Left lobe of liver (tissue), 2 donors: ENCODE data around the gene XRN2. TPM values are rescaled to one million over a fixed set of nuclear protein-coding genes. Genes with fewer than 3 reads are reported as not detected.
"Not testable (repeated sequence)": the region's sequence is repeated elsewhere in the genome, so short reads cannot be mapped to it uniquely, and the experiment has no call there.

ENCODE experiments used
- ATAC-seq: fragments of 200-7000 bp; cut with Tn5 transposase; one replicate; pipeline ENCODE4 v1.9.1; 2020; ENCODE audit warnings: mild to moderate bottlenecking, moderate library complexity
- DNase-seq: peaks from one replicate; pipeline ENCODE4 v3.0.0-alpha.2; 2020; ENCODE audit warnings: low spot score
- total RNA-seq: library from RNA; stranded (reverse); gene quantifications from one replicate; pipeline ENCODE4 v1.2.1, GENCODE V29; 2021
- donor health status: DM: no; HTN: no; CAD: no; lungs with moderate emphysema.
- donor health status: DM: no; HTN: yes; CAD: no.

XRN2 gene
- total RNA-seq, 1 donor from 2014 or later, result 18.4 TPM

DNA sequence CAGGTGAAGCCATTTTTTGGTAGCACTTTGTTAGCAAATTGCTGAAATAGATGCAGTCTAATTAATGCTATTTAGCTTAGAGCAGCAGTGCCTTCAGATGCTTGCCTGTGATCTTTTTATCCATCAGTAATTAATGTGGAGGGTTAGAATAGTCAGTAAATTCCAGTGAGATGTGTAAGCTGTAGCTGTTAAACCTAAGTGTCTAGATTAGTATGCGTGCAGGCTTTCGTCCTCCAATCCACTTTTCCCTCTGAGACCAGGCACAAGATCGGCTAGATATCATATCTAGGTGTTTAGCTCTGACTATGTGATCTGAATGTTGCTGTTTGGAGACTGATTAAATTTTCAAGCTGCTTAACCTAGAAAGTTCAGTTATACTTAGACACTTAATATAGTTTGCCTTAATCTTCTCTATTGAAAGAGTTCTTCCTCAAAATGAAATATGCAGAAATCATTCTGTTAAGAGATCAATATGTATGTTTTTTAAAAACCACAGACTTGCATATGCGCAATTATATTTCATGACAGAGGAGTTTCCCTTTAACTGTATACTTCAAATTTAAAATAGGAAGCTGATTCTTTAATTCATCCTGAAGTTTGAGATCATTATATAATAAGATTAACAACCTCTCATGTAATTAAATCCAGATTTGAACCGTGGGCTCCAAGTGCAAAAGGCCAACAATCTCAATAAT, 41.2 kb downstream of the XRN2 start:
- ATAC-seq (no peak), DNase-seq (no peak)

DNA sequence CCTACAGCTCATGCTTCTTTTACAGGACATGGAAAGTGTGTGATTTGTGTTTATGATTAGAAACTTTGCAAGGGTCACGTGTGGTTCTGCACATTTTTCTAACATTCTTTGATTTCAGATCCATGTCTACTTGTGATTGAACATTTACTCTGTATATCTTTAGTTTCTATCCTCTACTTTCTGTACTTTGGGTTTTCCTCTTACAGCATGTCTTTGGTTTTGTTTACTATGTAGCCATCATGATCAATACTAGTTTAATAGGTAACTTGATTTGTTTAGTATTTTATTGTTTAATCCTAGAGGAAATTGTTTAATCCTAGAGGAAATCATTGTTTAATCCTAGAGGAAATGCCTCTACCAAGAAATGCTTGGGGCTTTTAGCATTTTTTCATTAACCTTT, 41.8 kb downstream of the XRN2 start:
- DNase-seq (no peak), ATAC-seq (peak; percentile 70)

DNA sequence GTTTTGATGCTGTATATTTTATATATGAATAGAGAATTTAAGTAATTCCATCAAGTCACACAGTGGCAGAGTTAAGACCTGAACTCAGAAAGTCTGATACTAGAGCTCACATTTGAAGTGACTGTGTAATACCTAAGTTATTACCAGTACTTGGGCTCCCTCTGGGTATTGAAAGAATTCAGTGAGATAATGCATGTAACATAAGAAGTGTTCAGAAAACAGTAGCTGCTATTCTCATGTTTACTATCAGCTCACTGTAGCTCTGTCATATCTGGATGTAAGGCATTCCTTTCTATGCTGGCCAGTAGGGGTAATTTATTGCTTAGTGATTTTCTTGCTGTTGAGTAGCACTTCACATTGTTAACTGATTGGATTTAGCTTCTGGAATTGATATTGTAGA, 49.6 kb downstream of the XRN2 start:
- ATAC-seq, result no peak
- DNase-seq, result no peak

DNA sequence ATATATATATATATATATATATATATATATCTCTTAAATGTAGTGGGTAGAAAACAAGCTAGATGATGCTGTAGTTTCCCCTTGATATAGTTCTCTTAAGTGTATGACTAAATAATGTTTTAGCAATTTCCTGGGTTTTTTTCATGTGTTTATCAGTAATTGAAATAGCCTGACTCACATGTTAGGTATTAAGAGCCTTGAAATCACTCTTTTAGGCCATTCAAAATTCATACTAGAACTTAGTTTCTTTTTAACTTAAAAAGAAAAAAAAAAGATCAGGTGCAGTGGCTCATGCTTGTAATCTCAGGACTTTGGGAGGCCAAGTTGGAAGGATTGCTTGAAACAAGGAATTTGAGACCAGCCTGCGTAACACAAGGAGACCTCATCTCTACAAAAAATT, 50.1 kb downstream of the XRN2 start:
- no peak for ATAC-seq
- no peak for DNase-seq

DNA sequence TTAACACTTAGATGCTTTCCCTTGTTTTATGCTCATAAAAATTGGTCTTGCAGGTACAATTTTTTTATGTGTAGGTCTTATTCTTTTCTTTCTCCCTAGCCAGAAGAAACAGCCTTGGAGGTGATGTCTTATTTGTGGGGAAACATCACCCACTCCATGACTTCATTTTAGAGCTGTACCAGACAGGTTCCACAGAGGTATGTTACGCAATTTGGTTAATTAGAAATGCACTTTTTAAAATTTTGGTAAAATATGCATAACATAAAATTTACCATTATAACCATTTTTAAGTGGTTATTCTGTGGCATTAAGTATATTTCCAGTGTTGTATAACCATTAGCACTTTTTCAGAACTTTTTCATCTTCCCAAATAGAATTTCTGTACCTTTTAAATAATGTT, 52.9 kb downstream of the XRN2 start:
- no peak for ATAC-seq
- no peak for DNase-seq

DNA sequence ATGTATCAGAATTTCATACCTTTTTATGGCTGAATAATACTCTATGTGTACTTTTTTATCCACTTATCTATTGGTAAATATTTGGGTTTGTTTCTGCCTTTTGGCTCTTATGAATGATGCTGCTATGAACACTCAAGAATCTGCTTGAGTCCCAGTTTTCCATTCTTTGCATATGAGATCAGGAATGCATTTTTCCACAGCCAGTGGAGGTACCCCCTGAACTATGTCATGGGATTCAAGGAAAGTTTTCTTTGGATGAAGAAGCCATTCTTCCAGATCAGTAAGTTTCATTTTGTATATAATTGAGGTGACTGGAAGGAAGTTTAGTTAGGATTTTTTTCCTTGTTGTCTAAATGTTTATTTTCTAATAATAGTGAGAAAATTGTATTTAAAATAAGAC, 53.3 kb downstream of the XRN2 start:
- DNase-seq (no peak), ATAC-seq (no peak)

DNA sequence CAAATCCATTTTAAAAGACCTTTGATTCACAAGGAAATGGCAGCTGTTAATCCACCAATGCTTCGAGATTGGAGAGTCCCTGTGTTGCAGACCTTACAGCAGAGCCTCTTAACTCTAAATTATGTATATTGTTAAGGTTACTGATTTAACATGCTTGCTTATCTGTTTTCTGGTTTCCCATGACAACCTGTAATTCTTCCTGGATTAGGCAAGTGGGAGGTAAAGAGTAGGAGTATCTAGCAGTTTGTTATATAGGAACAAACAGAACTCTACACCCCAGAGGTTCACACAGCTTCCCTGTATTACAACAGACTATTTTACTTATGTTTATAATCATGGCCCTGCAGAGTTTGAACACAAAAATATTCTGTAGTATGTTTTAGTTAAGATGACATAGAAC, 54.7 kb downstream of the XRN2 start:
- ATAC-seq, result no peak
- no peak for DNase-seq

DNA sequence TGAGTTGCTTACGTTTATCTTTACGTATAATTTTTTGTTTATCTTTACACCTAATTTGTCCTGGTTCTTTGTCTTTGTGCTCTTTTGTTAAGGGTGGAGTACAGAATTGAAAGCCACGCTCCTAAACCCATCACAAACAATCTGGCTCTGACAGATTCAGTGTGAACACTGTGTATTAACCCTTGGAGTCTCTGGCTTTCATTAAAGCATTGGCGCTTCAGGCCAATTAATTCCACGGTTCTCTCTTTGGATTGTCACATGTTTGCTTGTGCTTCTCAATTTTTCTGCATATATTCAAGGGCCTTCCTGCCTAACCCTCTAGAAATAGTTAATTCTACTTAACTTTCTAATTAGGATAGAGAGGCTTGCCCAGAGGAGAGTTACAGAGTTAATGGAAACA, 55.6 kb downstream of the XRN2 start:
- ATAC-seq (no peak), DNase-seq (no peak)

DNA sequence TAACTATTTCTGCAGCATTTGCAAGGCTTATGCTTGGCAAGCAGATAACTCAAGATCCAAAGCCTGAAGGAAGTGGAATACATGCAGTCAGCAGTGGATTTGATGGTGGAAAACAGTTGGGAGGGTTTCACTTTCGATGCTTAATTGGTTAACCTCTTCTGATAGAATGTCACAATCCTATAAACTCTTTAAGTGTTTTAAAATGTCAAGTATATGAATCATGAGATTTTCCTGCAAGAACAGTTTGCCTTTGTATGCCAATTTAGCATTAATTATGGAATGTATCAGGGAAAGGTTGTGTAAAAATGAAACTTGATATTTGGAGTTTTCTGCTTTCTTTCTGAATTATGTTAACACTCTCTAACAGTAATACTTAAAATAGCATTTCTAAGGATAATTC, 57.6 kb downstream of the XRN2 start:
- DNase-seq (no peak), ATAC-seq (no peak)

DNA sequence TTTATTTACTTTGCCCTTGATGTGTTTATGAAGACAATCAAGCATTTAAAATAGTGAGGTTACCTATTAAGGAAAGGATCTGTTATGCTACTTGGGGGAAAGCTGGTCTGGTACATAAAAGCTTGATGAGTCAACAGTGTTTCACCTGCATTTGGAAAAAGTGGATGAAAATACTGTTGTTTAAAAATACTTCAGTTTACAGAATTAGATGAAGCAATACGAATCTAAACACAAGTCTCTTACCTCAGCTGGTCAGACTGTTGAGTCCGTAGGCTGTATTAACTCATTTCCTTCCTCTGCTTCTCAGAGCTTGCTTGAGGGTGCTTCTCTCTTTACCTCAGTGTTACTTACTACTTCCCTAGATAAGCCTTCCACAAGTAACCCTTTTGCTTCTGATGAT, 58.1 kb downstream of the XRN2 start:
- DNase-seq, result no peak
- ATAC-seq, result peak; percentile 34

DNA sequence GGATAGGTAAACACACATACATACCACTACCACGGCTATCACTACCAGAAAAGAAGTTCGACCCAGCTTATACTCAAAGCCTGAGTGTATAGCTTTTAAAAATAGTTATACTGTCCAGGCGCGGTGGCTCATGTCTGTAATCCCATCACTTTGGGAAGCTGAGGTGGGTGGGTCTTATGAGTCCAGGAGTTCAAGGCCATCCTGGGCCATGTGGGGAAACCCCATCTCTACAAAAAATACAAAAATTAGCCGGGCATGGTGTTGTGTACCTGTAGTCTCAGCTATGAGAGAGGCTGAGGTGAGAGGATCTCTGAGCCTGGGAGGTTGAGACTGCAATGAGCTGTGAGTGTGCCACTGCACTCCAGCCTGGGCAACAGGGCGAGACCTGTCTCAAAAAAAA, 61.3 kb downstream of the XRN2 start:
- ATAC-seq (no peak), DNase-seq (no peak)

DNA sequence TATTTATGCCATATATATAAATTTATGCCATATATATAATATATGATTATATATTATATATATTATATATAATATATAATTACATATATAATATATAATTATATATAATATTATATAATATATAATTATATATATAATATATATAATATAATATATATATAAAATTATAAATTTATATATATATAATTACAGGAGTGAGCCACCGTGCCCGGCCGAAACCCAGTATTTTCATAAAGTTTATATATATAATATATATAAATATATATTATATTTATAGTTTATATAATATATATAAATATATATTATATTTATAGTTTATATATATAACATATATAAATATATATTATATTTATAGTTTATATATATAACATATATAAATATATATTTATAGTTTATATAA, 62.6 kb downstream of the XRN2 start:
- DNase-seq, result no peak
- ATAC-seq, result no peak

DNA sequence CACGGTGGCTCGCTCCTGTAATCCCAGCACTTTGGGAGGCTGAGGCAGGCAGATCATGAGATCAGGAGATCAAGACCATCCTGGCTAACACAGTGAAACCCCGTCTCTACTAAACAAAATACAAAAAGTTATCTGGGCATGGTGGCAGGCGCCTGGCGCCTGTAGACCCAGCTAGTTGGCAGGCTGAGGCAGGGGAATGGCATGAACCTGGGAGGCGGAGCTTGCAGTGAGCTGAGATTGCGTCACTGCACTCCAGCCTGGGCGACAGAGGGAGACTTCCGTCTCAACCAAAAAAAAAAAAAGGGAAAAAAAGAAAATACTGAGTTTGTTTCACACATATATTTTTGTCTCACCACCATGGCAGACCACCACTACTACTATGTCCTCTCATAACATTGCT, 63.1 kb downstream of the XRN2 start:
- not testable (repeated sequence) for DNase-seq, ATAC-seq

DNA sequence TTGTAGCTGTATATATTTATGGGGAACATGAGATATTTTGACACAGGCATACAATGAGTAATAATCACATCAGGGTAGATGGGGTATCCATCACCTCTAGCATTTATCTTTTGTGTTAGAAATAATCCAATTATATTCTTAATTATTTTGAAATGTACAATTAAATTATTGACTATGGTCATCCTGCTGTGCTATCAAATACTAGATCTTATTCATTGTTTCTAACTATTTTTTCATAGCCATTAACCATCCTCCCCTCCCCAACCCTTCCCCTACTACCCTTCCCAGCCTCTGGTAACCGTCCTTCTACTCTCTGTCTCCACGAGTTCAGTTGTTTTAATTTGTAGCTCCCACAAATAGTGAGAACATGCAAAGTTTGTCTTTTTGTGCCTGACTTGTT, 65.7 kb downstream of the XRN2 start:
- DNase-seq (no peak), ATAC-seq (no peak)

DNA sequence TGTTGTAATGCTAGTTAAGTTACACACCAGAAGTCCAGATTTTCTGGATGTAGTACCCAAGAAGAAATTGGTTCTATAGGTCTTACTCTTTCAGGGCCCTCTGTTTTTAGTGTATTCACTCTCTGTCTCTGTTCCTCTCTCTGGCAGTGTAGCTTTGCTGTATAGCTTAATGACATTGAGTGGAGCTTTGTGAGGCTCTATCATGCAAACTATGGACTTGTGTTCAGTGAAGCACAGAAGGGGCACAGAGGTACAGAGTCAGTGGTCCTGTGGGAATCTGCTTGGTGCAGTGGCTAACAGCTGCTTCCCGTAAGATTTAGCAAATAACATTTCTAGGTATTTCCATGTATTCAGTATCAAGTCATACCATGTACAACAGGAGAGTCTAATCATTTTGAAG, 68.1 kb downstream of the XRN2 start:
- no peak for ATAC-seq
- no peak for DNase-seq

DNA sequence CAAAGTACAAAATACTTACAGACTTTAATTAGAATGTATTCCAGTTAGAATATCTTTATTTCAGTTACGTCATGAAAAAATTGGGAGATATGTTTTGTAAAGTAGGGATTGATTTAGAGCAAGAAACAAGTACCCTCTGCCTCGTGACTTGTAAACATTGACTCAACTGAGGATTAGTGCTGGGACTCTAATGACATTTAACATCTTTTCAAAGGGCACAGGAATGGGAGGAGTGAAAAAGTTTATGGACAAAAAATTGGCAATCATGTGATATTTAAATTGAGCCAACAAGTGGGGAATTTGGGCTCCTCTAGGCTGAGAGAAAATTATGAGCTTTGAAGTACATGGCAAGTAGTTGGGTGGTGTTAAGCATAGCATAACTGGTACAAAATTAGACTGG, 68.9 kb downstream of the XRN2 start:
- ATAC-seq (no peak), DNase-seq (no peak)

DNA sequence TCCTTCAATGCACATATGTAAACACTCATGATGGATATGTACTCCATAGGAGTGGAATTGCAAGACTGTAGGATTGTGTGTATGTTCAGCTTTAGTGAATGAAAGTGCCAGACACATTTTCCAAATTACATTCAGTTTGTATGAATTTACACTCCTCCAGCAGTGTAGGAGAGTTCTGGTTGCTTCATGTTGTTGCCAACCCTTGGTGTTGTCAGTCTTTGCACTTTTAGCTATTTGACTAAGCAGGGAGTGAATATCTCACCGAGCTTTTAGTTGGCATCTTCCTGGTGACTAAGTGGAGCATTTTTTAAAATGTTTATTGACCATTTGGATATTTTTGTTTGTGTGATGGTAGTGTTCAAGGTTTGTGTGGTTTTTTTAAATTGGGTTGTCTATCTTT, 70.3 kb downstream of the XRN2 start:
- ATAC-seq (no peak), DNase-seq (no peak)

DNA sequence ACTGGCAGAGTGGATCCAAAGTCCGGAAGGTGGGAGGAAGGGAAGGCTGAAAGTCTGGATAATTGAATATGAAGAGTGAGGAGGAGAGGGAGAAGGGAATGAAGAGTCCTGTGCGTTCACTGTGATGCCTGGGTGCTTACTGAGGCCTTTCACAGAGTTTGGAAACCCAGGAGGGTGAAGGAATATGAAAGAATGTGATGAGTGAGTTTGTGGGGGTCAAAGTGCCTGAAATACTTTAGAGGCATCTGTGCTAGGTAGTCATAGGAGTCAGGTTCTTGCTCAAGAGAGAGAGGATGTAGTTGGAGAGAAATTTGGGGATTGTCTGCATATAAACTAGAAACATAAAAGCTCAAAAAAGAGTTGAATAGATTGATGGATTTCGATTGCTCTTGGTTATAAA, 73.5 kb downstream of the XRN2 start:
- DNase-seq (no peak), ATAC-seq (no peak)

DNA sequence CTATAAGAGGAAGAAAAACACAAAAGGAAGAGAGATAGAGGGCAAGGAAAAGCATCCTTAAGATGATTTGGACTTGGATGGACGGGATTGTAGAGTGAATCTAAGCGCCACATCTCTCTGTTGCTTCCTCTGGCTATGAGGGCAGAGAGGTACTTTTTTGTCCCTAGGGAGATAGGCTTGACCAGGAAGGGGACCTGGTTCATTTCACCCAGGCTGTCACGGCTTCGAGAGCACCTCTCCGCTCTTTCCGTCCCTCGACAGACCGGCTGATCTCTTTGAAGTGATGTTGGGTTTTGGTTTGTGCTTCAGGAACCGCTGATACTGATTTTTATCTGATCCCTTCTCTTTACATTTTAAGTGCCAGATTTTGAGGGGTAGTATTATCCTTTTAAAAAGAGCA, 74.6 kb downstream of the XRN2 start:
- no peak for ATAC-seq
- DNase-seq, result no peak

DNA sequence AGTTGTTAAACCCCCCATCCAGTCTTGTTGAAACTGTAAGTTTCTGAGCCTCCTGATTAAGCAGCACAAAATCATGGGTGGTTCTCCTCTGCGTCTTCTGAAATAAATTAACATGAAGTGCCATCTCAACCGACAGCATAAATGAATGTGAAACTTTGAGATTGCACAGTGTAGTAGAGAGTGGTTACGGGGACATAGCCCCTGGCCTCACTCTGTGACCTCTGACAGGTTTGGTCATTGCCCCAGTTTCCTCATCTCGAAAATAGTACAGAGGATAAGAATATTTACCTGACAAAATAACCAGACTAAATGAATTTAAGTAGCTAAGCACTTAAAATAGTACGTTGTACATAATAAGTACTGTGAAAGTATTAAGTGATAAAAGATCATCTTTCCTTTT, 75.1 kb downstream of the XRN2 start:
- ATAC-seq, result peak; percentile 62
- DNase-seq, result no peak

DNA sequence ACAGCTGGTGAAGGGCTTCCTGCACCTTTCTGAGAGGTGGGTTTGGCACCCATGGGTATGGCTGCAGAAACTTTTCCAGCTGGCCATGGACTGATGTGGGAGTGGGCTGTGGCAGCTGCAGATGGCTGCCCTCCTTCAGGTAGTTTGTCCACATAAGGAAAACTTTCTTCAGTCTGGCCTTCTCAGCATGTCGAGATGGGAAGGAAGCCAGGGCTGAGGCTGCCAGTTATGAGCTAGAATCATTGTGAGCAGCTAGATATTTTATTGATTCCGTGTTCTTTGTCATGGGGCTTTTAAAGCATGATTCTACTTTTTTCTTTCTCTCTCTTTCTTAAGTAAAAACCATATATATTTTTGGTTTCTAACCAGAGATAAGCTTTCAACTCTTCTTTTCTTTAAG, 77.6 kb downstream of the XRN2 start:
- ATAC-seq (no peak), DNase-seq (no peak)

DNA sequence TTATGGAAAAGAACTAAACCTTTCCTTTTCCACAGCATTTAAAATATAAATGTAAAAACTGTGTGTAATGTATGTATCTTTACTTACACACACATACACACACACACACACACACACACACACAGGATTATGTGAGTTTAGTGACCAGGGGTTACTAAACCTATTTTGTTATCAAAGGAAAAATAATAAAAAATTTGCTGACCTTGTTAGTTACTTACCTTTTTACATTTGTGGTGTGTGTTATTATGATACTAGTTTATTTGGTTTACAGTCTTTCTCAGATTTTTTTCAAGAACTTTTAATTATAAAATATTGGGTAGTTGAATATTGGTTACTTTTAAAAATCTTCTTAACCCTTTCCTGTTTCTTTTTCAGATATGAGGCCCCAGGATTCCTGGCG, 78.5 kb downstream of the XRN2 start:
- ATAC-seq (no peak), DNase-seq (no peak)

DNA sequence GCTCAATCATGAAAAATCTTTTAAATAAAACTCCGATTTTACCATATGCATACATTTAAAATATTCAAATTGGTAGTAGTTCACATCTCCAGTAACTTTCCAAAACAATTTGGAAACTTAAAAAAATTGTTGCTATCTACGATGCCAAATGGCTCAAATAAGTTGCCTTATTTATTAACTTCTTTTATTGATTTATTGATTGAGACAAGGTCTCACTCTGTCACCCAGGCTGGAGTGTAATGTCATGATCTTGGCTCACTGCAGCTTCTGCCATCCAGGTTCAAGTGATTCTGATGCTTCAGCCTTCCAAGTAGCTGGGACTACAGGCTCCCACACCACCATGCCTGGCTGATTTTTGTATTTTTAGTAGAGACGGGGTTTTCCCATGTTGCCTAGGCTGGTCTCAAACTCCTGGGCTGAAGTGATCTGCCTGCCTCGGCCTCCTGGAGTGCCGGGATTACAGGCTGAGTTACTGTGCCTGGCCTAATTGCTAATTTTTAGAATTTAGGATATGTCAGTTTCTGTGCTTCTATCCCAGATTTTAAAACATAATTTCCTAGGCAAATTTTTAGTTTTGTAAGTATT, 81.3 kb downstream of the XRN2 start:
- DNase-seq (no peak), ATAC-seq (no peak)
